HepG2 (cell line): ENCODE data around the gene PSORS1C1. TPM values are rescaled to one million over a fixed set of nuclear protein-coding genes. Genes with fewer than 3 reads are reported as not detected.

Experiments
- ARNT ChIP-seq: fragments of 450-650 bp; IDR thresholded peaks from 2 replicates; pipeline ENCODE4 v1.6.1; 2017
- BRCA1 ChIP-seq: sonication (generic); formaldehyde crosslinking; IDR thresholded peaks from 2 replicates; pipeline ENCODE4 v1.4.0; 2020; ENCODE audit warnings: missing genetic modification reagents
- BRD4 ChIP-seq: sonication (generic); formaldehyde crosslinking; IDR thresholded peaks from 2 replicates; pipeline ENCODE4 v1.4.0; 2020; ENCODE audit warnings: missing genetic modification reagents
- ELF3 ChIP-seq: IDR thresholded peaks from 2 replicates; pipeline ENCODE4 v1.6.1; 2016; ENCODE audit warnings: missing genetic modification reagents, missing compliant biosample characterization
- FOSL2 ChIP-seq: sonication (generic); formaldehyde crosslinking; IDR thresholded peaks from 2 replicates; pipeline ENCODE4 v1.4.0; 2020; ENCODE audit warnings: missing genetic modification reagents
- GFI1 ChIP-seq: sonication (generic); formaldehyde crosslinking; IDR thresholded peaks from 2 replicates; pipeline ENCODE4 v1.5.0; 2020; ENCODE audit warnings: missing genetic modification reagents, mild to moderate bottlenecking, borderline replicate concordance
- GTF2F1 ChIP-seq: fragments of 150-350 bp; IDR thresholded peaks from 2 replicates; pipeline ENCODE4 v1.6.1; 2014; ENCODE audit warnings: low read length
- KAT8 ChIP-seq: IDR thresholded peaks from 2 replicates; pipeline ENCODE4 v1.6.1; 2016; ENCODE audit warnings: missing genetic modification reagents, missing compliant biosample characterization
- NR2F6 ChIP-seq, 2 experiments: IDR thresholded peaks; 2 replicates each; pipeline ENCODE4 v1.6.1; 2016; ENCODE audit warnings: antibody characterized with exemption in 1 of 2, mild to moderate bottlenecking in 1 of 2
- RFX5 ChIP-seq: IDR thresholded peaks from 2 replicates; pipeline ENCODE4 v1.6.1; 2011; ENCODE audit warnings: low read depth, low read length, improper control_type of control experiment
- SOX13 ChIP-seq, 3 experiments: fragments of 450-650 bp in 1 of 3; sonication (generic) in 1 of 3; formaldehyde crosslinking in 1 of 3; IDR thresholded peaks in 2 of 3; conservative IDR thresholded peaks in 1 of 3; 2 replicates each; pipeline versions ENCODE4 v1.5.0 to v1.6.1; 2016 to 2020; ENCODE audit warnings: antibody characterized with exemption in 1 of 3, mild to moderate bottlenecking in 1 of 3, missing compliant biosample characterization in 1 of 3, missing genetic modification reagents in 1 of 3, moderate library complexity in 1 of 3
- SRSF9 ChIP-seq: fragments of 200-400 bp; formaldehyde crosslinking; IDR thresholded peaks from 2 replicates; pipeline ENCODE4 v1.6.1; 2018; ENCODE audit warnings: borderline replicate concordance, mild to moderate bottlenecking, low read depth, low read length; ENCODE audit not compliant: insufficient read depth, poor library complexity, severe bottlenecking
- TEAD3 ChIP-seq: optimal IDR thresholded peaks from 2 replicates; pipeline ENCODE3; 2016; ENCODE audit warnings: borderline replicate concordance
- XBP1 ChIP-seq: sonication (generic); formaldehyde crosslinking; IDR thresholded peaks from 2 replicates; pipeline ENCODE4 v1.5.0; 2020; ENCODE audit warnings: missing genetic modification reagents
- XRCC5 ChIP-seq: fragments of 200-400 bp; formaldehyde crosslinking; optimal IDR thresholded peaks from 2 replicates; pipeline ENCODE3; 2017; ENCODE audit warnings: mild to moderate bottlenecking, low read length
- ZKSCAN8 ChIP-seq: IDR thresholded peaks from 2 replicates; pipeline ENCODE4 v1.6.1; 2016; ENCODE audit warnings: borderline replicate concordance, missing genetic modification reagents, missing compliant biosample characterization
- ZMYM3 ChIP-seq: sonication (generic); formaldehyde crosslinking; IDR thresholded peaks from 2 replicates; pipeline ENCODE4 v1.5.1; 2020; ENCODE audit warnings: mild to moderate bottlenecking, missing genetic modification reagents
- ZNF121 ChIP-seq: sonication (generic); formaldehyde crosslinking; IDR thresholded peaks from 2 replicates; pipeline ENCODE4 v1.5.0; 2020; ENCODE audit warnings: mild to moderate bottlenecking, missing genetic modification reagents
- ZNF3 ChIP-seq: IDR thresholded peaks from 2 replicates; pipeline ENCODE4 v1.7.0; 2017; ENCODE audit warnings: inconsistent platforms
- ZNF510 ChIP-seq: sonication (generic); formaldehyde crosslinking; IDR thresholded peaks from 2 replicates; pipeline ENCODE4 v1.4.0; 2020; ENCODE audit warnings: low read depth, mild to moderate bottlenecking, missing genetic modification reagents
- ZNF572 ChIP-seq: sonication (generic); formaldehyde crosslinking; IDR thresholded peaks from 2 replicates; pipeline ENCODE4 v1.5.1; 2020; ENCODE audit warnings: mild to moderate bottlenecking, missing genetic modification reagents
- ZNF713 ChIP-seq: sonication (generic); formaldehyde crosslinking; IDR thresholded peaks from 2 replicates; pipeline ENCODE4 v1.4.0; 2020; ENCODE audit warnings: mild to moderate bottlenecking, missing genetic modification reagents
- ZNF720 ChIP-seq: sonication (generic); formaldehyde crosslinking; IDR thresholded peaks from 2 replicates; pipeline ENCODE4 v1.4.0; 2020; ENCODE audit warnings: missing genetic modification reagents
- ZNF775 ChIP-seq: sonication (generic); formaldehyde crosslinking; IDR thresholded peaks from 2 replicates; pipeline ENCODE4 v1.4.0; 2020; ENCODE audit warnings: missing genetic modification reagents, mild to moderate bottlenecking, moderate library complexity, borderline replicate concordance
- polyA plus RNA-seq, 8 experiments: library from polyadenylated mRNA; depleted of rRNA in 3 of 8; stranded (reverse) in 7 of 8; unstranded in 1 of 8; fragments of >200 nt; fragmentation: Illumina TruSeq in 4 of 8; extraction: Trizol in 4 of 8; gene quantifications; 2 replicates each; pipeline versions ENCODE4 v1.2.1 to v1.2.3, GENCODE V29; 2011 to 2016; ENCODE audit warnings: low read depth in 4 of 8, missing spikeins in 1 of 8, mixed read lengths in 1 of 8; ENCODE audit not compliant: insufficient read depth in 1 of 8
- total RNA-seq, 5 experiments: library from RNA; depleted of rRNA; stranded (reverse); fragments of >200 nt; fragmentation: Illumina TruSeq; extraction: Trizol; gene quantifications; 2 replicates each; pipeline ENCODE4 v1.2.3, GENCODE V29; 2016; ENCODE audit warnings: low read depth in 1 of 5
- TF ChIP-seq, protein P1 (sequence below): sonication (generic); formaldehyde crosslinking; IDR thresholded peaks from 2 replicates; pipeline ENCODE4 v1.4.0; 2020; ENCODE audit warnings: mild to moderate bottlenecking, missing genetic modification reagents
- TF ChIP-seq, protein P2 (sequence below): sonication (generic); formaldehyde crosslinking; conservative IDR thresholded peaks from 2 replicates; pipeline ENCODE4 v1.4.0; 2020; ENCODE audit warnings: missing genetic modification reagents
- TF ChIP-seq, protein P3 (sequence below): sonication (generic); formaldehyde crosslinking; IDR thresholded peaks from 2 replicates; pipeline ENCODE4 v1.5.1; 2020; ENCODE audit warnings: mild to moderate bottlenecking, missing genetic modification reagents, borderline replicate concordance
- TF ChIP-seq, protein P4 (sequence below): sonication (generic); formaldehyde crosslinking; IDR thresholded peaks from 2 replicates; pipeline ENCODE4 v1.4.0; 2020; ENCODE audit warnings: missing genetic modification reagents

Gene PSORS1C1
- total and polyA plus RNA-seq, 2 of the 13 experiments (the other 11 are each of a cell fraction or from before 2014, with no cell fraction given), result 0.01 to 0.02 TPM

DNA sequence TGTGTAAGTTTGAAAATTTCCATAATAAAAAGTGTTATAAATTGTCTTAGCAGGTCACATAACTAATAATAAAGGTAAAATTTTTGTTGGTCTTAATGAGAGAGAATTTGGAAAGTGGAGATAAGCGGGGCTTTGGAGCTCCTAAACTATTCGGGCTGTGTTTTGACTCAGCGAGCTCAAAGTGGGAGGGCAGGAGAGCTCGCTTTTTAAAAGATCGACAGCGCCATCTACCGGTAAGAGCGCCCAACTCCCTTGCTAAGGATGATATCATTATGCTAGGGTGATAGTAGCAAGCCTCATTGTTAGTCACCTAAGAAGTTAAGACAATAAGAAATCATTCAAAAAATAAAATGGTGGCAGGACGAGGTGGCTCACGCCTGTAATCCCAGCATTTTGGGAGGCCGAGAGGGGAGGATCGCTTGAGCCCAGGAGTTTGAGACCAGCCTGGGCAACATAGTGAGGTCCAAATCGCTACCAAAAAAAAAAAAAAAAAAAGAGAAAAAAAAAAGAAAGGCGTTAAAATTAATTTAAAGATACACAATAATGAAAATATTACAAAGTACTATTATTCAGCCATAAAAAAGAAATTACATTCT lies 27.0 kb upstream of the PSORS1C1 start (continued):
- TF ChIP-seq SOX13 (IDR thresholded peaks at IDR 0.05) (no peak), SOX13 (CRISPR knock-in tag; conservative IDR thresholded peaks at IDR 0.05 in 1 of 2, IDR thresholded peaks at IDR 0.05 in 1 of 2) (no peak), FOSL2 (CRISPR knock-in tag) (peak; percentile 34), ZNF3 (CRISPR knock-in tag) (0 out of 2 replicates have a peak, but pooled peaks have one; percentile 45), ZNF121 (peak; percentile 54; the same call in 1 of the 2 replicates), GTF2F1 (no peak), XRCC5 (peak; percentile 63), NR2F6 (IDR thresholded peaks at IDR 0.05) (no peak), NR2F6 (CRISPR knock-in tag; IDR thresholded peaks at IDR 0.05) (no peak), BRD4 (no peak), TEAD3 (peak; percentile 18), KAT8 (CRISPR knock-in tag) (0 out of 2 replicates have a peak, but pooled peaks have one; percentile 33), SRSF9 (no peak), ARNT (no peak), XBP1 (no peak), ZNF775 (no peak), ZNF510 (no peak), GFI1 (no peak), ZNF572 (CRISPR knock-in tag) (no peak), ZNF720 (CRISPR knock-in tag) (no peak), RFX5 (no peak), ZNF713 (CRISPR knock-in tag) (no peak), BRCA1 (CRISPR knock-in tag) (no peak), ZKSCAN8 (CRISPR knock-in tag) (no peak), ELF3 (no peak), ZMYM3 (CRISPR knock-in tag) (no peak)
- TF ChIP-seq, protein P1, sequence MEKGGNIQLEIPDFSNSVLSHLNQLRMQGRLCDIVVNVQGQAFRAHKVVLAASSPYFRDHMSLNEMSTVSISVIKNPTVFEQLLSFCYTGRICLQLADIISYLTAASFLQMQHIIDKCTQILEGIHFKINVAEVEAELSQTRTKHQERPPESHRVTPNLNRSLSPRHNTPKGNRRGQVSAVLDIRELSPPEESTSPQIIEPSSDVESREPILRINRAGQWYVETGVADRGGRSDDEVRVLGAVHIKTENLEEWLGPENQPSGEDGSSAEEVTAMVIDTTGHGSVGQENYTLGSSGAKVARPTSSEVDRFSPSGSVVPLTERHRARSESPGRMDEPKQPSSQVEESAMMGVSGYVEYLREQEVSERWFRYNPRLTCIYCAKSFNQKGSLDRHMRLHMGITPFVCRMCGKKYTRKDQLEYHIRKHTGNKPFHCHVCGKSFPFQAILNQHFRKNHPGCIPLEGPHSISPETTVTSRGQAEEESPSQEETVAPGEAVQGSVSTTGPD (CRISPR knock-in tag), result no peak
- TF ChIP-seq, protein P2, sequence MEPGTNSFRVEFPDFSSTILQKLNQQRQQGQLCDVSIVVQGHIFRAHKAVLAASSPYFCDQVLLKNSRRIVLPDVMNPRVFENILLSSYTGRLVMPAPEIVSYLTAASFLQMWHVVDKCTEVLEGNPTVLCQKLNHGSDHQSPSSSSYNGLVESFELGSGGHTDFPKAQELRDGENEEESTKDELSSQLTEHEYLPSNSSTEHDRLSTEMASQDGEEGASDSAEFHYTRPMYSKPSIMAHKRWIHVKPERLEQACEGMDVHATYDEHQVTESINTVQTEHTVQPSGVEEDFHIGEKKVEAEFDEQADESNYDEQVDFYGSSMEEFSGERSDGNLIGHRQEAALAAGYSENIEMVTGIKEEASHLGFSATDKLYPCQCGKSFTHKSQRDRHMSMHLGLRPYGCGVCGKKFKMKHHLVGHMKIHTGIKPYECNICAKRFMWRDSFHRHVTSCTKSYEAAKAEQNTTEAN (CRISPR knock-in tag), result no peak
- TF ChIP-seq, protein P3, sequence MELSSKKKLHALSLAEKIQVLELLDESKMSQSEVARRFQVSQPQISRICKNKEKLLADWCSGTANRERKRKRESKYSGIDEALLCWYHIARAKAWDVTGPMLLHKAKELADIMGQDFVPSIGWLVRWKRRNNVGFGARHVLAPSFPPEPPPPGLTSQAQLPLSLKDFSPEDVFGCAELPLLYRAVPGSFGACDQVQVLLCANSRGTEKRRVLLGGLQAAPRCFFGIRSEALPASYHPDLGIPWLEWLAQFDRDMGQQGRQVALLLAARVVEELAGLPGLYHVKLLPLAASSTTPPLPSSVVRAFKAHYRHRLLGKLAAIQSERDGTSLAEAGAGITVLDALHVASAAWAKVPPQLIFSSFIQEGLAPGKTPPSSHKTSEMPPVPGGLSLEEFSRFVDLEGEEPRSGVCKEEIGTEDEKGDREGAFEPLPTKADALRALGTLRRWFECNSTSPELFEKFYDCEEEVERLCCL (CRISPR knock-in tag), result no peak
- TF ChIP-seq, protein P4, sequence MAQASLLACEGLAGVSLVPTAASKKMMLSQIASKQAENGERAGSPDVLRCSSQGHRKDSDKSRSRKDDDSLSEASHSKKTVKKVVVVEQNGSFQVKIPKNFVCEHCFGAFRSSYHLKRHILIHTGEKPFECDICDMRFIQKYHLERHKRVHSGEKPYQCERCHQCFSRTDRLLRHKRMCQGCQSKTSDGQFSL, result 0 out of 2 replicates have a peak, but pooled peaks have one; percentile 46
